NCI-H526 (cell line): Measurements from ENCODE around the gene NFIX.

Experiments
- DNase-seq, 2 experiments: peaks; one replicate each; lab custom pipeline; 2025; lab: John Stamatoyannopoulos, UW

Gene NFIX

GRCh38 chr19:13127811-13128575 is 132.7 kb downstream of the NFIX start:
- no peak for DNase-seq

DNA sequence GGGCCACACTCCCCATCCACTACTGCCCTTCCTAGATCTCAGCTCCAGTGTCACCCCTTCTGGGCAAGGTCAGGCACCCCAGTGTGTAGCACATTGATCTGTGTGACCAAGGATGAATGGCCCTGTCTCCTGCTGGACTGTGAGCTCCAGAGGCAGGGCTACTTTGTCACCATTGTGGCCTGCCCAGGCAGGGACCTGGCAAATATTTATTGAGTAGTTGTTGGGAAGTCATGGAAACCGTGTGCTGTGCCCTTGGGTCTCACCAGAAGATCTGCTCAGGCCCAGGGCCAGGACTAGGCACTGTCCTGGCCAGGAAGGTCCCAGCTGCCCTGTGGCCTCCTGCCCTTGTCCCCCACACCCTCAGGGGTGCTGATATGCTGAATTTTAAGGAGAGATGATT is 133.3 kb downstream of the NFIX start:
- DNase-seq = no peak

GRCh38 chr19:13129384-13129783 is 134.1 kb downstream of the NFIX start:
- no peak for DNase-seq

GRCh38 chr19:13130886-13131490 is 135.7 kb downstream of the NFIX start:
- no peak for DNase-seq

- no peak for DNase-seq
Observed at GRCh38 chr19:13132471-13133180, 137.4 kb downstream of the NFIX start.

GRCh38 chr19:13133241-13133870 is 138.1 kb downstream of the NFIX start:
- no peak for DNase-seq

- DNase-seq = no peak
Observed at GRCh38 chr19:13134626-13135025, 139.4 kb downstream of the NFIX start.

DNA sequence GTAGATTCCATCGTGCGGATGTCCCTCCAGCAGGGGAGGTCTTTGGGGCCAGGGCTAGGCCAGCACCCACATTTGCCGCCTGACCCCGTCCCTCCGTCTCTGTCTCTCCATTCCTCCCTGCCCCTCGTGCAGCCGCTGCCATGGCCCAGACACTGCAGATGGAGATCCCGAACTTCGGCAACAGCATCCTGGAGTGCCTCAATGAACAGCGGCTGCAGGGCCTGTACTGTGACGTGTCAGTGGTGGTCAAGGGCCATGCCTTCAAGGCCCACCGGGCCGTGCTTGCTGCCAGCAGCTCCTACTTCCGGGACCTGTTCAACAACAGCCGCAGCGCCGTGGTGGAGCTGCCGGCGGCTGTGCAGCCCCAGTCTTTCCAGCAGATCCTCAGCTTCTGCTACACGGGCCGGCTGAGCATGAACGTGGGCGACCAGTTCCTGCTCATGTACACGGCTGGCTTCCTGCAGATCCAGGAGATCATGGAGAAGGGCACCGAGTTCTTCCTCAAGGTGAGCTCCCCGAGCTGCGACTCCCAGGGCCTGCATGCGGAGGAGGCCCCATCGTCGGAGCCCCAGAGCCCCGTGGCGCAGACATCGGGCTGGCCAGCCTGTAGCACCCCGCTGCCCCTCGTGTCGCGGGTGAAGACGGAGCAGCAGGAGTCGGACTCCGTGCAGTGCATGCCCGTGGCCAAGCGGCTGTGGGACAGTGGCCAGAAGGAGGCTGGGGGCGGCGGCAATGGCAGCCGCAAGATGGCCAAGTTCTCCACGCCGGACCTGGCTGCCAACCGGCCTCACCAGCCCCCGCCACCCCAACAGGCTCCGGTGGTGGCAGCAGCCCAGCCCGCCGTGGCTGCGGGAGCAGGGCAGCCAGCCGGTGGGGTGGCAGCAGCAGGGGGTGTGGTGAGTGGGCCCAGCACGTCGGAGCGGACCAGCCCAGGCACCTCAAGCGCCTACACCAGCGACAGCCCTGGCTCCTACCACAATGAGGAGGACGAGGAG is 140.1 kb downstream of the NFIX start:
- no peak for DNase-seq

GRCh38 chr19:13137290-13137794 is 142.1 kb downstream of the NFIX start:
- no peak for DNase-seq

DNA sequence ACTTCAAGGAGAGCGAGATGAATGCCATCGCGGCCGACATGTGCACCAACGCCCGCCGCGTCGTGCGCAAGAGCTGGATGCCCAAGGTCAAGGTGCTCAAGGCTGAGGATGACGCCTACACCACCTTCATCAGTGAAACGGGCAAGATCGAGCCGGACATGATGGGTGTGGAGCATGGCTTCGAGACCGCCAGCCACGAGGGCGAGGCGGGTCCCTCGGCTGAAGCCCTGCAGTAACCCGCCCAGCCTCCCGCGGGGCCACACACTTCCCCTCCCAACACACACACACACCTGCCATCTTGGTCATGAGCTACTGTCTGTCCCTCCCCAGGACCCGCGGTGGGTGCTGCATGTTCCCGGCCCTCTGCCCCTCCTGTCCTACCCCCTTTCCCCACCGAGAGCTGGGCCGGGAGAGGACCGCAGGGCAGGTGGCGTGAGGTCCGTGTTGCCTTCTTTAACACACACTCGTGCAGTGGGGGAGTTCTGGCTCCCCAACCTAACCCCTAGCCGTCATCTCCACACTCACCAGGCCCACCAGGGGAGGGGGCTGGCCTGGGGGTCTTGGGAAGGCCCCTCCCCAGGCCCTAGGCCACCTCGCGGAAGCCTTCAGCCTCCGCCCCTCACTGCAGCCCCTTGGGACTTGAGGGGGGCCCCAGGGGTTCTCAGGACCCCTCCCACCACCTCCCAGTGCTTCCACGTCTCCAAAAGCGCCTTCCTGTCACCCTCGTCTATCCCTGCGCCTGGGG is 143.1 kb downstream of the NFIX start:
- DNase-seq = no peak

DNA sequence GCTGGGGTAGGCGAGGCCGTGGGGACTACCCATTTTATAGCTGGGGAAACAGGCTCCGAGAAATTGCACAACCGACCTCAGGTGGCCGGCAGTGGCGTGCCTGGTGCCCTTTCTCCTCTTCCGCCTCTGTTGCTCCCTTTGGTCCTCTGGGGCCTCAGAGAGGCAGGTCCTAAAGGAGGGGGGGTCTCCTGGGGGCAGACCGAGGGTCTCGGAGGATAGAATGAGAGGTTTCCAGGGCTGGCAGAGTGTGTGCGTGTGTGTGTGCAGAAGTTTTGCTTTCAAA is 143.6 kb downstream of the NFIX start:
- DNase-seq = no peak

- DNase-seq = no peak
Observed at GRCh38 chr19:13139633-13140311, 144.5 kb downstream of the NFIX start.

GRCh38 chr19:13146763-13147563 is 151.7 kb downstream of the NFIX start:
- DNase-seq = no peak
